ENCODE results near the gene CCDC28A.

DNA sequence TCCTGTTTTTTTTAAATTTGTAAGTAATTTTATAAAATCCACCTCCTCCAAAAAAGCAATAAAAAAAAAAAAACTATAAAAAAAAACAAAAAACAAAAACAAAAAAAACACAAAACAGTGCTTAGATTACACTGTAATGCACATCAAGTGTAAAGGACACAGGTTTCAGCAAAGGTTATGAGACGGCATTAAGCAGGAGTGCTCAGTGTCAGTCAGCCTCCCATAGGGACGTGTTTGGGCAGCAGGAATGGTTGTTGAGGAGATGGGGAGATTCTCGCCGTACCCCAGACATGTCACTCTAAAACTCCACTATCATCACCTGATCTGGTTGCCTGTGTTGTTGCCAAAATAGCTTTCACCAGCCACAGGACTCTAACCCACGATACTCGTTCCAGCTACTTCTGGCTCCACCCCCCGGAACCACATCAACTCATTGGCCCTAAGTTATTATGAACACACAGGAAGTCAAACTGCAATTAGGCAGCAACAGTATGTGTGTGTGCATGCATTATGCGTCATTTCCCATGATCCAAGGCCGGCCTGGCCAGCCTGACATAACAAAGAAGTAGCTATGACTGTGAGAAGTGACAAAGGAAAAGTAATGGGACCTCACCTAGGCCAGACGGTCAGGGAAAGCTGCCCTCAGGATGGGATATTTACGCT is 51.0 kb downstream of the CCDC28A start:
- no peak for TF ChIP-seq CTCF (IDR thresholded peaks at IDR 0.05)
- no peak for TF ChIP-seq POLR2A (IDR thresholded peaks at IDR 0.05)
